HG02870 (cell line): ENCODE results near the gene ANO4.

ENCODE experiments used
- ATAC-seq: cut with Tn5 transposase; IDR thresholded peaks from one replicate; pipeline ENCODE4 v1.9.1; 2021; ENCODE audit warnings: mild to moderate bottlenecking, moderate library complexity; ENCODE audit not compliant: unreplicated experiment

ANO4 gene

DNA sequence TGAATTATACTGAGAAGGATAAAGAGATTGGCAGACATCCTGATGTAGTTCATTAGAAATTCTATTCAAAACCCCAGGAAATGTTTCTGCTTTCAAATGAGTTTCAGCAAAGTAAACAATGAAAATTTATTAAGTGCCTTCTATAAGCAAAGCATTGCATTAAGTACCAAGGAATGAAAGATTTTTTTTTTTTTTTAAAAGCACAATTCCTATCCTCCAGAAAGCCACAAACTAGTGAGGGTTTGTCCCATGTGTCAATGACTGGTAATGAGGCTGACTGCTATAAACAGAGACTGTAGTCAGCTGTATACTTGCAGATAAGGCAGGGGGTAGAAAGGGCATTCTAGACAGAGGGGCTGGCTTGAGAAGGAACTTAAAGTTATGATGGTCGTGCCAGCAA lies 6.7 kb downstream of the ANO4 start:
- no peak for ATAC-seq

DNA sequence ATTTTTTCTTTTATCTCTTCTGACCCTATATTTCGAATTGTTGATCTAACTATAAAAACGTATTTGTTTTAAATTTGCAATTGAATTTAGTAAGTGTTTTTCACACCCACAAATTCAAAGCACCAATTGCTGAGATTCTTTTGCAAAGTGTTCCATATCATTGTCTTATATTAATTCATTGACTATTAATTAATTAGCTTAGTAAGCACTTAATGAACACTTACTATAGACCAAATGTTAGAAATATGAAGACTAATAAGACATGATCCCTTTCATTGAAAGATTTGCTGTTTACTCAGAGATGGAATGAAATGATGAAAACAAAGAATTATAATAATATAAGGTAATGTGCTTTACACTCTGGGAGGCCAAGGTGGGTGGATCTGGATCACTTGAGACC lies 14.2 kb downstream of the ANO4 start:
- ATAC-seq: no peak

DNA sequence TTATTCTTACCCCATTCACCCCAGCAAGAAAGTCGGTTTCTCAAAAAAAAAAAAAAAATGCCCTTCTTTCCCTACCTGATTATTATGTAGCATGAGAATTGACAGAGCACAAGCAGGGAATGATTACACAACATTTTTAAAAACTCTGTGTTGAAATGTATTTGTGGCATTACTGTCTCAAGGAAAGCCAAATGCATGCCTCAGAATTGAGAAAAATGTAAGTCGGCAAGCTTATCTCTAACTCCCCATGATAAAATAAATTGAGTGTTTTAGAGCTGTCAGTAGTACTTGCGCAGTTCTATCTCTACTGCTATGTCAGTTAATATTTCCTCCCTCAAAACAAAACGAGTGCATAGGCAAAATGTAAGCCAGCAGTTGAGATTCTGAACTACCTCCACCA lies 25.7 kb downstream of the ANO4 start:
- no peak for ATAC-seq

DNA sequence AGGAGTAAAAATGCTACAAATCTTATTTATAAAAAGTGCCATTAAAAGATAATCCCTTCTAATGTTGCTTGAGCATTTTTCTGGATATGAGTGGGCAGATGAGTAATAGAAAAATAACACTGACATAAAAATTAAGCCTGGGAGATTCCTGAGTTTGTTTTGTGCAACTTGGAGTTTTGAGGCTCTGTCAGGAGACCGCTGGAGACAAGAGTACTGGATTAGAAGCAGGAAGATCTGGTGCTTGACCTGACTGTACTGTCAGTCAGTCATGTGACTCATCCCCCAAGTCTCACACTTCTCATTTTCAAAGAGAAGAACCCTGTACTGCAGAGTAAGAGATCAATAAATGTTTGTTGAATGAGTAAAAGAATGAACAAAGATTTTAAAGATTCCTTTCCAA lies 29.4 kb downstream of the ANO4 start:
- no peak for ATAC-seq

DNA sequence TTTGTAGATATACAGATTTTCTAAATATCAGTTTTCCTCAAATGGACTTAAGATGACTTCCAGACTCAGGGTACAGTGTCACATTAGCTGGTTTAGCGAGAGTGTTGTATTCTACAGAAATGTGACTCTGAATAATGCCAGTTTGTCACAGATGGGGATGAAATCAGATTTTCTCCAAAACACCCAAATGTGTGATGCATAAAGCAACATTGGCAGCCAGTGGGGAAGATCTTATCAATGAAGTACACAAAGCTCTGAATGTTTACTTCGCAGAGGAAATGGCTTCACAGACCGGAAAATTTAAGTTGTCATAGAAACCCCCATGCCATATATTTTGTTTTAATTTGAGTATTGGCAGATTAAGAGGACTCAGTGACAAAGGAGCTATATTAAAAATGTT lies 29.9 kb downstream of the ANO4 start:
- ATAC-seq: no peak

DNA sequence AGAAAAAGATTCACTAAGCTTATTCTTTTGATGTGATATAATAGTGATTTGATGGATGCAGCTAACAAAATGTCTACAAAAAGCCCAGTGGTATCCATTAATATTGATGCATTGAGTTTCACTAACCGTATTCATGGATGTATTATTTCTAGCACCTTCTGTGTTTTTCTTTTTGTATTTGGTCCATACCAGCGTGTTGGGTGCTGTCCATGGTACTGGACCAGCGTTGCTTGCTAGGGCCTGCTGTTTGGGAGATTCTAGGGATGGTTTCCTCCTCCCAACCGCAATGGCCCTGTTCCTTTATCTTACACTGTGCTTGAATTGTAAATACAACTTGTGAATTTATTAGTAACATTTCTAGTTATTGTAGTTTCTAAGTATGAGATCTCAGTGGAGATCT lies 31.7 kb downstream of the ANO4 start:
- ATAC-seq: no peak

DNA sequence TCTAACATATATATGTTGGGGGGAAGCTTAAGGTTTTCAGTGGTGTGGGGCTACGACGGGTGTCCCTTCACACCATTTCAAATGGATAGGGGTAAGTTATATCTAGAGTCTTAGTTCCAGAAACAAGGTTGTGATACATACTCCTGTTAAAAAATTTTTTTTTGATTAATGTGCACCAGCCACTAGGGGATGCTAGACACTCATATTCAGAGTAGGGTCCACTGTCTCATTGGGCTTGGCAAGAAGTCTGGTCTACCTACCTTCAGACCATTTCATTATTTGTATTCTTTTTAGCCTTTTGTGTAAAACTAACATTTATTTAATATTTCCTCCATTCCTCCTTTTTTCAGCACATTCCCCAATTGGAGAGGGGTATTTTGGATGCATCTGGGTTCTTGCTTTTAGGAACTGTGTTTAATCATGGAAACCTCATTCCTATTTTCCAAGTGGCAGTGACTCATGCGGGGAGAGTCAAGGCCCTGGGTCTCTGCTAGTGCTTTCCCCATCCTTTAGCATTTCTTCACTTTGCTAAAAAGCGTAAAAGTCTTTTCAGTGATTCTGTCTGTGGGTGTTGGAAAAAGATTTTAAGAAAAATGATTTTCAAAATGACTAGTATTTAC lies 33.4 kb downstream of the ANO4 start:
- ATAC-seq: no peak

DNA sequence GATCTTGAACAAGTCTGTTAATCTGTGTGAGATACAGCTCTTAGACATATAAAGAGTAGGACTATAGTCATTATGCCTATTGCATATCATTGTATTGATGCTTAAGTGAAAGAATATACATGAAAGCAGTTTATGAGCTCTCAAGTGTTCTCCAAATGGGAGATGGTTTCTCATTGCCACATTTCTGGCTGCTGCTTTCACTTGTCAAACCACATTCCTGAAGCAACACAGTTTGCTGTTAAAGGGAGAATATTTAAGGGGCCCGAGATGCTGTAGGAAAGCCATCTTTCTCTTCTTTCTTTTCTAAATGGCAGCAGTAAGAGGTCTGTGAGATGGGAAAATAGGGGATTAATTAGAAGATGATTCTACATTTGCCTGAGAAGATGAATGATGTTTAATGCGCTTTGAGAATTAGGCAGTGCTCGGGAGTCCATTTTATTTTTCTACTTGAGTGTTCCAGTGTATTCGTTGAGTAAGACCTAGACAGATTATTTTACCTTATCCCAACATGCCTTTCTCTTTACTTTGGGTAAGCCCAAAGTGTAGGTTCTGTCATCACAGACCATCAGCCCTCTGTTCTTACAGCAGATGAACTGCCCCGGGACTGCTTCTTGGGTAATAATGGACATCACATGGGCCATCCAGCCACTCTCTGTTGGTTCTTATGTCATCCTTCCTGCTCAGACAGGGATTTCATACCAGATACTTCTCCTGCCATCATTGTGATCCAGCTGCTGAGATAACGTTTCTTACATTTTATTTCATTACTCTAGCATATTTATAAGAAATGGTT lies 35.6 kb downstream of the ANO4 start:
- ATAC-seq: no peak

DNA sequence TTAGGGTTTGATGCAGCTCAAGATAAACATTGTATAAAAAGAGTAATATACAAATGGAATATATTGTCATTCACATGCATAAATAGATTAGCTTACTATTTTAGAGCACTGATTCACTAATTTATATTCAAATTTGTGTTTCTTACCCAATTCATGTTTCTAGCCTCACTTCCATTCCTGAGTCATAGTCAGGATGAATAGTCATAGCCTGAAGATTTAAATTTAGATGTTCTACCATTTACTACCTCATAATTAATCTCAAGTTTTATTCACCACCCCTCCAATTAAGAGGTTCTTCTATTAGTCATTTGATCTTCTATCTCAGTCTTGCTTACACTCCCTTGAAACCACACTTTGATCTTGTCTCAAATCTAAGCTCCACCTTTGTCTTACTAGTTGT lies 38.7 kb downstream of the ANO4 start:
- ATAC-seq: no peak

DNA sequence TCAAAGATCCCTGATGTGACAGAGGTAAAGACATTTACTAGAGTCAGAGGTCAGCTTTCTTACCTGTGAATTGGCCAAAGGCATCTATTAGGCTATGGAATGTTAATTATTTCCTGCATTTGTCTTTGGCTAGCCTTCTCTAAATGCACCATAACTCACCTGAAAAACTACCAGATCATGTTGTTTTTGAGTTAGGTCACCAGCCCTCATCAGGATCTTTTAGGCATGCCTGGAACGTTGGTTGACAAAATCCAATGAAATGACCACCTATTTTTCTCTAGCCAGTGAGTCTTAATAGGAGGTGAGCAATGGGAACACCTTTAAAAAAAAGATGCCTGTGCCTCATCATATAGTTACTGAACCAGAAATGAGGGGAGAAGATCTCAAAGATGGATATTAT lies 46.2 kb downstream of the ANO4 start:
- ATAC-seq: no peak

DNA sequence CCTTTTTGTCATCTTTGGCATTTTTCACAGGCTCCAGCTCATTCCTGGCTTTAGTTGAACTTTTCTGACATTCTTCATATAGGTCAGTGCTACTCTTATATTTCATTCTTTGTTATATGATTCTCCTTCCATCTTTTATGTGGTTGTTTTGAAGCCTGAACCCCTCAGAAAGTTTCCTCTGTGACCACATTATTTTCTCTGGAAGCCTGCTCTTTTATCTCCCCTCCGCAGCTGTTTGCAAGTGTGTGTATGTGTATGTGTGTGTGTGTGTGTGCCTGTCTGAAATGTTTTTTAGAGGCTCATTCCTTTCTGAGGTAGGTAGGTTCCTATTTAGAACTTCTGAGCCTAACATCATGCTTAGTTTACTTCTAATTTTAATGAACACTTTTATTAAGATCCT lies 47.6 kb downstream of the ANO4 start:
- no peak for ATAC-seq

DNA sequence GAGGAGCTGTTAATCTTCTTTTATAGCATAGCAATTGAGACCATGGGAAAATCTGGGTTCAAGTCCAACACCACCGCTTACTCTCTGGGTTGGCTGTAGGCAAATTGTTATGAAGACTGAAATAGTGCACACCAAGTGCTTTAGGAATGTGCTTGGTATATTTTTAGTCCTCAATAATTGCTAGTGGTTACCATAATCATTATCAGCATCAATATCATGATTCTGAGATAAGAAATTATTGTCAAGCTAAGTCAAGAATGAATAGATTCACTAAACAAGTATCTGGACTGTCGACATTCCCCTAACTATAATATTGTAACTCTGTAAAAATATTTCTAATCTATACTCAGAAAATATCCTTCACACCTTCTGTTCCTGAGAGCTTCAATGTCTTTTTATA lies 48.5 kb downstream of the ANO4 start:
- no peak for ATAC-seq

DNA sequence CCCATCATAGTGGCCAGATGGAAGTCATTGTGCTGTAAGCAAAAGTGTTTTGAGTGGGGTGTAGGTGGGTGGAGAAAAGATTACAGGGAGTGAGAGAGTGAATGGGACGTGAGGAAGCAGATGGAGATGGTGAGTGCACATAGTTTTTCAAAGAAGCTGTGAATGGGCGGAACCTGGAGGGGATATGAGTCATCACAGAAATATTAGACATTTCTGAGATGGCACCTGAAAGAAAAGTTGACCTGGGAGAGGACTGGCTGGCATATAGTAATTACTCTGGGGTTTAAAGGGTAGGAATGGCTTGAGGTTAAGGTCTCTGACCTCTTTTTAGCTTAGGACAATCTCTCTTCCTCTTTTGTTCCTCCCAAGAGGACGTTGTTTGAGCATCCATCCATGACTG lies 50.5 kb downstream of the ANO4 start:
- ATAC-seq: no peak

DNA sequence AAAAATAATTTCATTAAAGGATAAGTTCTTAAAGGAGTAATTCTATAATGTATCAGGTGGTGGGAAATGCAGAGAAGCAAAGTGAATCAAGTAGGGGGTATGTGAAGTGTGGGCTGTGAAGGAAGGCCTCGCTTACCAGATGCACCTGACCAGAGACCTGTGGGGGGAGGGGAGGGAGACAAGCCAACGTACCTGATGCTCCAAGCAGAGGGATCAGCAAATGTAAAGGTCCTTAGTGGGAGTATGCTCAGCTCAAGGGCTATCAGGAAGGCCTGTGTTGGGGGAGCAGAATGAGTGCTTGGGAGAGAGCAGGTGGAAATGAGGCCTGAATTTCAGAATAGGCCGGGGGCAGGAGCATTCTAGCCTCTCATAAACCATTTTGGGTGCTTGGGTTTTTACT lies 57.1 kb downstream of the ANO4 start:
- no peak for ATAC-seq

DNA sequence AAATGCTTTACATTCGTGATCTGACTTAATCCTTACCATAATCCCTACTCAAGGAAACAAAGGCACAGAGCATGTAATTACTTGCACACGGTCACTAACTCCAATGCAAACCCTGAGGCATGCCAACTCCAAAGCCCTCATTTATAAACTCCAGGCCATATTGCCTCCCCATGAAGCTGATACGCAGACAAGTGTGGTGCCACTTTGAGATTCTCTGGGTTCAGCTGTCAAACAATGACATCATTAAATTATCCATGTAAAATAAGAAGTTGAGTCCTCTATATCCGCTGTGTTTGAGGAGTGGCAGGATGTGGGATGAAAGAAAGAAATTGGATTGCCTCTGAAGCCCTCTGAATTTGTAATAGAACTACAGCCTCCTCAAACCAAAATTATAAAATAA lies 62.8 kb downstream of the ANO4 start:
- ATAC-seq: no peak

DNA sequence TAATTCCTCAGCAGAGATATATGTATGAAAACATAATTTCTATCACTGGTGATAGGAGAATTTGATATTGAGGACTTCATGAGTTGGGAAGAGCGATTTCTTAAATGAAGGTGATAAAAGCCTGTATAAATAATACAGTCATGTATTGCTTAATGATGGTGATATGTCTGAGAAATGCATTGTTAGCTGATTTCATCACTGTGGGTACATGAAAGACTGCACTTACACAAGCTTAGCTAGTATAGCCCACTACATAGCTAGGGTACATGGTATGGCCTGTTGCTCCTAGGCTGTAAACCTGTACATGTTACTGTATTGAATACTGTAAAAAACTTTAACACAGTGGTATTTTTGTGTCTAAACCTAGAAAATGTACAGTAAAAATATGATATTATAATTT lies 63.4 kb downstream of the ANO4 start:
- no peak for ATAC-seq

DNA sequence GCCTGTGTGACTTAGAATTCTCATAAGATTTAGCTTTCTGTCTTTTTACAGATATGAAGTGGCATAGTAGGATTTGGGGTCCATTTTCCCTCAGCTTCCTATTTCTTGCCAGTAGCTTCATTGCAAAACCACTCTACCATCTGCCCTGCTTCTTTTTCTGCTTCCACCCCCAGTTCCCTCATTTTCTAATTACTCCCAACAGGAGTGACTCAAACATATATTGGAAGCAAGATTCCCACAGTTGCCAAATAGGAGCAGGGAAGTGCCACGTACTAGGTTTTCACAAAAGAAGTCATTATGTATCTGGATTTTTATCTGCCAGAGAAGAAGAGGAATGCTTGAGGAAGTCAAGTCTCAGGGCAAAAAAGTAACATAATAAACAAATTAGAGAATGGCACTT lies 64.1 kb downstream of the ANO4 start:
- no peak for ATAC-seq

DNA sequence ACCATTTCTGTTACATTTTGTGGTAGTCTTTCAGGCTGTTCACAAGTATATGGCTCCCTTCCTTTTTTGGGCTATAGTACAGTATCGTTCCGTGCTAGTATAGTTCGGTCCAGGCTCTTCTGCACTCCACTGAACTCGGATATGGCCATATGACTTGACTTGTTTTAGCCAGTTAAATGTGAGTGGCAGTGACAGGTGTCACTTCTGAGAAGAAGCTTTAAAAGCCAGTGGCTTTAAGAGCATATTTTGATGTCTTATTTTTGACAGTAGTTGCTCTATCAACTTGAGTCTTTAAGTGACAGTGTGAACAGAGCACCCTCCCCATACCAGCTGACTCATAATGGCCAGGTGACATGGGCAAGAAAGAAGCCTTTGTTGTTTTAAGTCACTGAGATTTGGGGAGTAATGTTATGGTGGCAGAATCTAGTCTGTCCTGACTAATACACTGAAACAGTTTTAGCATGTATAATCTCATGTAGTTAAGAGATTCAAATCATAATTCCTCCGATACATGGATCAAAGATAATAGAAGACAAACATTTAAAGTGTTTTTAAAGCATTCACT lies 64.6 kb downstream of the ANO4 start:
- ATAC-seq: no peak

DNA sequence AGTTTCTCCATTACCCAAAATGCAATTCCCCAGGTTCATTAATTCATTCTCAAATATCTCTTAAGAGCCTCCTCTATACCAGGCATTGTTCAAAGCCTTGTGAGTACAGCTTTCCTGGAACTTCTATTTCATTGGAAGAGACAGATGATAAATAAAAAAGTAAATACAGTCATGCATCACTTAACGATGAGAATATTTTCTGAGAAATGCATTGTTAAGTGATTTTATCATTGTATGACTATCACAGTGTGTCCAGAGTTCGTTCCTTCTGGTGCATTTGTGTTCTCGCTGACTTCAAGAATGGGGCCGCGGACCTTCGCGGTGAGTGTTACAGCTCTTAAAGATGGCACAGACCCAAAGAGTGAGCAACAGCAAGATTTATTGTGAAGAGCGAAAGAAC lies 66.0 kb downstream of the ANO4 start:
- ATAC-seq: no peak

DNA sequence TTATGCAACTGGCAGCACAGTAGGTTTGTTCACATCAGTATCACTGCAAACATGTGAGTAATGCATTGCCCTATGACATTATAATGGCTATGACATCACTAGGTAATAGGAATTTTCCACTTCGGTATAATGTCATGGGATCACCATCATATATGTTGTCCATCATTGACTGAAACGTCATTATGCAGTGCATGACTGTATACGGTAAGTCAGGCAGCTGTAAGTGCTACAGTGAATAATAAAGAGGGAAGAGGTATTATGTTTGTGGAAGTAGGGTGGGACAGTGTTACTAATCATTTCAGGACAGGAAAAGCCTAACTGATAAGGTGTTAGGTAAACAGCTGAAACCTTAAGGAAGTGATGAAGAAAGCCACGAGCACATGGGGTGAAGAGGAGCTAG lies 68.1 kb downstream of the ANO4 start:
- ATAC-seq: no peak

DNA sequence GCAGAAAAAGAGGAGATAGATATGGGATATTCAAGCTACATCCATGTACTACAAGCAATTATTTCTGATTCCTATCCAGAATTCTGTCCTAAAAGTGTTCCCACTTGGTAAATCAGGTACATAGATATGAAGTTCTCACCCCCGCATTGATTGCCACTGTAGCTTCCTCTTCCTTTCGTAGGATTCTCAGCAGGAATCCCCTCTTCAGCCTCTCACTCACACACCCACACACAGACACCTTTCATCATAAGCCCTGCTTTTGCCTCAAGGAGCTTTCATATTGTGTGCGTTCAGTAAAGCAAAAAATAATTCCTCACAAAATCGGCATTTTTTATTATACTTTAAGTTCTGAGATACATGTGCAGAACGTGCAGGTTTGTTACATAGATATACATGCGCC lies 69.8 kb downstream of the ANO4 start:
- no peak for ATAC-seq

DNA sequence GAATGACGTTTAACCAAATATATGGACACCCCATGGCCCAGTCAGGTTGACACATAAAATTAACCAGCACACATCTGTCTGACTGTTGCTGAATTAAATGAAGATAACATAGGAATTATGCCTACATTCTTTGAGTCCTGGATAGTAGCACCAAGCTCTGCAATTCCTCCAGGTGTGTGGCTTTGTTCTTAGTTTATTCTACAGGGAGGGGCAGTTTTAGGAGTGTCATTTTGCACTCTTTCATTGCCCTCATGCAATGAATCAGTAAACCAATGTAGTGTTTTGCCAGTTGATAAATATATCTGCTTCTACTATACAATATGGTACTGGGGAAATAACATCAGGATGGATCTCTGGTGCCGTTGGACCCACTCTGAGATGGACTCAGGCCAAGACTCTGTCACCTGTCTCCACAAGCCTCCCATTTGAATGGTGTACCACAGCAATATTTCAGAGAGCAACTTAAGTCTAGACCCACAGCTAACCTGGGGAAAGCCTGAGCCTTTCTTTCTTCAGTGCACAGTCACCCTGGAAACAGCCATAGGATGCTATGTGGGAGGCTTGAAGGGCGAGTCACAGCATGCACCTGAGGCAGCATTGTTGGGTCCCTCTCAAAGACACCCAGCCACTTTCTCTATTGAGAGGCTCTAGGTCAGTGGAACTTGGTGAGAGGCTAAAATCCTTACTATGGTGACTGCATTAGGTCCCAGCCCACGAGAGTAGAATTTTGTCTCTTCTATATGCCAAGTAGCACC lies 73.2 kb downstream of the ANO4 start:
- no peak for ATAC-seq
